Endothelial cell (in vitro differentiated cells): ENCODE measurements around the gene P2RY13. TPM values are rescaled to one million over a fixed set of nuclear protein-coding genes. Genes with fewer than 3 reads are reported as not detected.

ENCODE experiments used
- DNase-seq: peaks from one replicate; pipeline ENCODE4 v3.0.0; 2021; ENCODE audit warnings: low spot score
- H3K27ac Mint-ChIP-seq: one replicate; pipeline ENCODE4 v1.8.0; 2021; ENCODE audit warnings: mixed read lengths, inconsistent platforms; ENCODE audit not compliant: unreplicated experiment
- H3K27me3 Mint-ChIP-seq: one replicate; pipeline ENCODE4 v1.8.0; 2021; ENCODE audit warnings: mild to moderate bottlenecking, moderate library complexity, mixed read lengths, inconsistent platforms; ENCODE audit not compliant: unreplicated experiment
- H3K36me3 Mint-ChIP-seq: one replicate; pipeline ENCODE4 v1.8.0; 2021; ENCODE audit warnings: mild to moderate bottlenecking, low read depth, mixed read lengths, inconsistent platforms; ENCODE audit not compliant: unreplicated experiment
- H3K4me1 Mint-ChIP-seq: one replicate; pipeline ENCODE4 v1.8.0; 2021; ENCODE audit warnings: mild to moderate bottlenecking, mixed read lengths, inconsistent platforms; ENCODE audit not compliant: unreplicated experiment
- H3K4me3 Mint-ChIP-seq: one replicate; pipeline ENCODE4 v1.8.0; 2021; ENCODE audit warnings: mild to moderate bottlenecking, mixed read lengths, inconsistent platforms; ENCODE audit not compliant: unreplicated experiment
- H3K9me3 Mint-ChIP-seq: one replicate; pipeline ENCODE4 v1.8.0; 2021; ENCODE audit warnings: mixed read lengths, inconsistent platforms; ENCODE audit not compliant: unreplicated experiment
- total RNA-seq: library from RNA; stranded (reverse); fragmentation: NEBNext Ultra II Directional; extraction: Animal tissue kit (Norgen Biotek cat#: 25700); gene quantifications from one replicate; pipeline ENCODE4 v1.2.1, GENCODE V29; 2021; ENCODE audit not compliant: unreplicated experiment
- TF ChIP-seq, protein P1 (sequence below): fragments of 200-600 bp; sonication (generic); IDR thresholded peaks from one replicate; pipeline ENCODE4 v1.5.0; 2021; ENCODE audit warnings: antibody characterized with exemption; ENCODE audit not compliant: unreplicated experiment

The P2RY13 gene
- total RNA-seq, 1 donor from 2014 or later, result not detected

DNA sequence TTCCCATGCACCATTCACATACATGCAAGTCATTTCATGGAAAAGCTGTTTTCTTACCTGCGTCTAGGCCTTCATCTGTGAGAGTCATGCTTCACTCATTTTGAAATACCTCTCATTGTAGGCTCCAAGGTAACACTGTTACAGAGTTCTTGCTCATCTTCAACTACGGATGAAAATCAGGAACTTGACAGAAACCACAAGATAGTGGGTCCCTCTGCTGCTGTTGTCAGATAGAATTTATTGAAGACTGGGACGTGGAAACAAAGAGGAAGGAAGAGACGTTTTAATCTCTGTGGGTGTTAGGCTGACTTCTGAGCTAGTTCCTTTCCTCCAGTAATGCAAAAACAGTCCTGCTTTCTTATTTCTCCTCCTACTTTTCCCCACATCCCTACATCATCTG lies 51.1 kb downstream of the P2RY13 start, which contains the start of gene P2RY14:
P2RY14 (minus strand) TSS at position 313 of the 400 bp plus-strand sequence. CDS start 64,226 bp downstream, outside the sequence.
- H3K4me1 Mint-ChIP-seq, result peaks cover 16% of the 10 kb centered on the region
- no peaks in the 10 kb centered on the region for H3K9me3 Mint-ChIP-seq
- TF ChIP-seq, protein P1, sequence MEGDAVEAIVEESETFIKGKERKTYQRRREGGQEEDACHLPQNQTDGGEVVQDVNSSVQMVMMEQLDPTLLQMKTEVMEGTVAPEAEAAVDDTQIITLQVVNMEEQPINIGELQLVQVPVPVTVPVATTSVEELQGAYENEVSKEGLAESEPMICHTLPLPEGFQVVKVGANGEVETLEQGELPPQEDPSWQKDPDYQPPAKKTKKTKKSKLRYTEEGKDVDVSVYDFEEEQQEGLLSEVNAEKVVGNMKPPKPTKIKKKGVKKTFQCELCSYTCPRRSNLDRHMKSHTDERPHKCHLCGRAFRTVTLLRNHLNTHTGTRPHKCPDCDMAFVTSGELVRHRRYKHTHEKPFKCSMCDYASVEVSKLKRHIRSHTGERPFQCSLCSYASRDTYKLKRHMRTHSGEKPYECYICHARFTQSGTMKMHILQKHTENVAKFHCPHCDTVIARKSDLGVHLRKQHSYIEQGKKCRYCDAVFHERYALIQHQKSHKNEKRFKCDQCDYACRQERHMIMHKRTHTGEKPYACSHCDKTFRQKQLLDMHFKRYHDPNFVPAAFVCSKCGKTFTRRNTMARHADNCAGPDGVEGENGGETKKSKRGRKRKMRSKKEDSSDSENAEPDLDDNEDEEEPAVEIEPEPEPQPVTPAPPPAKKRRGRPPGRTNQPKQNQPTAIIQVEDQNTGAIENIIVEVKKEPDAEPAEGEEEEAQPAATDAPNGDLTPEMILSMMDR, result no peak
- H3K27me3 Mint-ChIP-seq, result peaks cover 3% of the 10 kb centered on the region
- no peak for DNase-seq
- H3K36me3 Mint-ChIP-seq, result no peaks in the 10 kb centered on the region
- H3K27ac Mint-ChIP-seq, result no peak within 1 kb of the TSS
- no peak within 1 kb of the TSS for H3K4me3 Mint-ChIP-seq

DNA sequence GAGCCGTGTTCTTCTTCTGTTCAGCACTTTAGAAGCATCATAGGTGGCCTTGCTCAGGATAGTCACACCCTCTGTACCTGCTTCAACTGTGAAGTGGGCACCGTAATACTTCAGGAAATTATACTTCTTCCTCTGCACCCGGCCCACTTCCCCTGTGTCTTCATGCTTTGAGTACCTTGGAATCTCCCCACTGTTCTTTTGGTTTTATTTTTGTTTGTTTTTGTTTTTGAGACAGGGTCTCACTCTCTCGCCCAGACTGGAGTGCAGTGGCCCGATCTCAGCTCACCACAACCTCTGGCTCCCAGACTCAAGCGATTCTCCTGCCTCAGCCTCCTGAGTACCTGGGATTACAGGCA lies 52.7 kb downstream of the P2RY13 start:
- H3K4me1 Mint-ChIP-seq, result peaks cover 16% of the 10 kb centered on the region
- peak overlapping the region; percentile 67 for H3K27ac Mint-ChIP-seq
- no peaks in the 10 kb centered on the region for H3K9me3 Mint-ChIP-seq
- no peak overlapping the region for H3K4me3 Mint-ChIP-seq
- no peaks in the 10 kb centered on the region for H3K36me3 Mint-ChIP-seq
- H3K27me3 Mint-ChIP-seq, result peaks cover 3% of the 10 kb centered on the region
- TF ChIP-seq, protein P1, result no peak
- DNase-seq, result no peak

Other genes with a start within 250 kb of the P2RY13 start
- gene MED12L, start 243.9 kb downstream of the P2RY13 start, total RNA-seq, result 4.4 TPM
- not detected for gene GPR171, start 126.3 kb downstream of the P2RY13 start, total RNA-seq
- gene P2RY14, start 51.0 kb downstream of the P2RY13 start, total RNA-seq, result 0.21 TPM
- gene GPR87, start 12.7 kb downstream of the P2RY13 start, total RNA-seq, result 2.0 TPM
- gene P2RY12, start 55.2 kb upstream of the P2RY13 start, total RNA-seq, result not detected
- gene IGSF10, start 131.5 kb upstream of the P2RY13 start, total RNA-seq, result 4.1 TPM